ENCODE results near the gene BUD23.
"Not testable (repeated sequence)": the region's sequence is repeated elsewhere in the genome, so short reads cannot be mapped to it uniquely, and the experiment has no call there.

BUD23 gene

DNA sequence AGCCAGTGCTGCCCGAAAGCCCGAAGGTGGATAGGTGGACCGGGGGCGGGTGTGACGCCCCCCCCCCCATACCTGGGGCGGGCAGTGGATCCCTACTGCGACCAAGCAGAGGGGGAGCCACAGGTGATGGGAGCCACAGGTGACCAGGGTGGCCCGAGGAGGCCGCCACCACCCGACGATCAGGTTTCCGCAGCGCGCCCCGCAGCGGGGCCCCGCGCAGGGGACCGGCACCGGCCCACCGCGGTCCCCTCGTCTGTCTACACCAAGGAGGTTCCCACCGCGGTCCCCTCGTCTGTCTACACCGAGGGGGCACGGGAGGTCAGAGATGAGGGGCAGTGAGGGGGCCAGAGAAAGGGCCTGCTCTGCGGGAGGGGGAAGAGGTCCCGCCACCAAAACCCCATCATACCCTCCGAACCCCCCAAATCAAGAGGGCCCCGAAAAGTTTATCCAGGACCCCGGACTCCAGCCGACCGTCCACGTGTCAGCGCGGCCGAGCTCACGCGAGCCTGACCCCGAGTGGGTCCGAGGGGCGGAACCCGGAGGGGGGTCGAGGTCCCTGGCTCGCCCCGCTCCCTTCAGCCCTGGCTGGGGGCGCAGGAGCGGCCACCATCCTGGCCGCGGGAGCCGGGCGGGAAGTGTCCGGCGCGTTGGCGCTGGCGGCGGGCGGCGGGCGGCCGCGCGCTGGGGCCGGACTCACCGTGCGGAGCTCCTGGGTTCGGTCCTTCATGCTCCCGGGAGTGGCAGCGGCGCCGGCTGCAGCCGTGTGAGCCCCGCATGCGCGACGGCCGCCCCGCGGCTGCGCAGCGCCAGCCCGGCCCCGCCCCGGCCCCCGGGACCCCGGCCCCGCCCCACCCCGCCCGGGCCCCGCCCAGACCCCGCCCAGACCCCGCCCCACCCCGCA, 35.8 kb downstream of the BUD23 start, which contains the start of gene STX1A:
STX1A (minus strand) TSS at position 765 of the 901 bp plus-strand sequence; CDS start at position 727, 38 bp downstream.
- peak; percentile 68 for DNase-seq (ENCODE audit: low read depth in 2 of 2)

DNA sequence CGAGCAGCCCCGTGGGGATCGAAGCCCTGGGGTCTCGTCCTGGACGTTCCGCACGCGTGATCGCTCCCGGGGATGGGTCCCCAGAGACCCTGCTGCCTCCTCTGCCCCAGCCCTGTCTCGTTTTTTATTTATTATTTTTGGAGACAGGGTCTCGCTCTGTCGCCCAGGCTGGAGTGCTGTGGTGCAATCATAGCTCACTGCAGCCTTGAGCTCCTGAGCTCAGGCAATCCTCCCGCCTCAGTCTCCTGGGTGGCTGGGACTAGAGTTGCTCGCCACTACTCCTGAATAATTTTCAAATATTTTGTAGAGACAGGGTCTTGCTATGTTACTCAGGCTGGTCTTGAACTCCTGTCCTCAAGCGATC, 36.4 kb downstream of the BUD23 start:
- DNase-seq (ENCODE audit: low read depth in 2 of 2) = no peak

DNA sequence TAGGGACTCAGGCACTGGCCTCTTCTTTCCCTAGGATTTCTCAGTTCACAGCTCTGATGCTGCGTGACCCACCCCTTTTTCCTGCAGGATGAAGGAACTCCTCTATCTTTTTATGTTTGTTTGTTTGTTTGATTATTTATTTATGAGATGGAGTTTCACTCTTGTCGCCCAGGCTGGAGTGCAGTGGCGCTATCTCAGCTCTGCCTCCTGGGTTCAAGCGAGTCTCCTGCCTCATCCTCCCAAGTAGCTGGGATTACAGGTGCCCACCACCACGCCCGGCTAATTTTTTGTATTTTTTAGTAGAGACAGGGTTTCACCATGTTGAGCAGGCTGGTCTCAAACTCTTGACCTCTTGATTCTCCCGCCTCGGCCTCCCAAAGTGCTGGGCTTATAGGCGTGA, 37.0 kb downstream of the BUD23 start:
- DNase-seq (ENCODE audit: low read depth in 2 of 2) = not testable (repeated sequence)

DNA sequence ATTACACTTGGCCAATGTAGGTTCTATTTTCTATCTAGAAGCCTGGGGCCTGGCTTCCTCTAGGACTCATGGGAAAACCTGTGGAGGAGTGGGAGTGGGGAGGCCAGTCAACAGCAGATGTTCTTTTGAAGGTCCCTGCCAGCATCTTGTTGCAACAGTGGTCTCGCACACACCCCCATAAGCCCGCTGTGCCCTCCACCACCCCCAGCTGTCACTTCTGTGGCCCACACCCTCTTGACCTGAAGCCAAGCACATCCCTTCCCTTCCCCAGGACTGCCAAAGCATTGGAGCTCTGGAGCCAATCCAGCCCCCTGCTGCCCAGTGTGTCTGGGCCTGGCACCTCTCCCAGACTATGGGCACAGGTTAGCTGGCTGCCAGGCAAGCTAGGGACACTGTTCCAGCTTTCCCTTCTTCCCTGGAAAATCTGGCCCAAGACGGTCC, 38.0 kb downstream of the BUD23 start:
- no peak for DNase-seq (ENCODE audit: low read depth in 2 of 2)

DNA sequence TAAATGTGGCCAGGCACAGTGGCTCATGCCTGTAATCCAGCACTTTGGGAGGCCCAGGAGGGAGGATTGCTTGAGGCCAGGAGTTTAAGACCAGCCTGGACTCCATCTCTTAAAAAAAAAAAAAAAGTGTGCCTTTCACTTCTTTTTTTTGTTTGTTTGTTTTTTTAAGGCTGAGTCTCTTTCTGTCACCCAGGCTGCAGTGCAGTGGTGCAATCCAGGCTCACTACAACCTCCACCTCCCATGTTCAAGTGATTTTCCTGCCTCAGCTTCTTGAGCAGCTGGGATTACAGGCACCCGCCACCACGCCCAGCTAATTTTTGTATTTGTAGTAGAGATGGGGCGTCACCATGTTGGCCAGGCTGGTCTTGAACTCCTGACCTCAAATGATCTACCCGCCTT, 38.8 kb downstream of the BUD23 start:
- DNase-seq (ENCODE audit: low read depth in 2 of 2) = not testable (repeated sequence)

DNA sequence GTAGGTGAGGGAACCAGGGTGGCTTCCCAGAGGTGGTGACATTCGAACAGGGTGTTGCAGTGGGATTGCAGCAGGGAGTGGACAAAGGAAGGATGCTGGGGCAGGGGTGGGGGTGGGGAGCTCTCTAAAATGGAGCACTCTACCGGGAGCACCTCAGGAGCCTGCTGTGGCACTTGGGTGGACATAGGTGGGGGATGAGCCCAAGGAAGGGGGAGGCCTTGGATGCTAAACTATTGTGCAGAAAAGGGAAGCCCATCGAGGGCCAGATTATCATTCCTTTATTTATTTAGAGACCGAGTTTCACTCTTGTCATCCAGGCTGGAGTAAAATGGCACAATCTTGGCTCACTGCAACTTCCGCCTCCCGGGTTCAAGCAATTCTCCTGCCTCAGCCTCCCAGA, 39.4 kb downstream of the BUD23 start:
- no peak for DNase-seq (ENCODE audit: low read depth in 2 of 2)

DNA sequence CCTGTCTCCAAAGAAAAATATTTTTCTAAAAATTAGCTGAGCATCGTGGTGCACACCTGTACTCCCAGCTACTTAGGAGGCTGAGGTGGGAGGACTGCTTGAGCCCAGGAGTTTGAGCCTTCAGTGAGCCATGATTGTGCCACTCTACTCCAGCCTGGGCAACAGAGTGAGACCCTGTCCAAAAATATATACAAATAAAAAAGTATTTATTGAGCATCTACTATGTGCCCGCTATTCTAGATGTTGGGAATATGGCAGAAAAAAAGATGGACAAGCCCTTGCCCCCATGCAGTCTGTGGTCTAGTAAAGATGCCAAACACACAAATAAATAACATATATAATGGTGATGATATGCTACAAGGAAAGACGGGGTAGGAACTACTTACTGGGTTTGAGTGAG, 40.4 kb downstream of the BUD23 start:
- DNase-seq (ENCODE audit: low read depth in 2 of 2) = no peak

DNA sequence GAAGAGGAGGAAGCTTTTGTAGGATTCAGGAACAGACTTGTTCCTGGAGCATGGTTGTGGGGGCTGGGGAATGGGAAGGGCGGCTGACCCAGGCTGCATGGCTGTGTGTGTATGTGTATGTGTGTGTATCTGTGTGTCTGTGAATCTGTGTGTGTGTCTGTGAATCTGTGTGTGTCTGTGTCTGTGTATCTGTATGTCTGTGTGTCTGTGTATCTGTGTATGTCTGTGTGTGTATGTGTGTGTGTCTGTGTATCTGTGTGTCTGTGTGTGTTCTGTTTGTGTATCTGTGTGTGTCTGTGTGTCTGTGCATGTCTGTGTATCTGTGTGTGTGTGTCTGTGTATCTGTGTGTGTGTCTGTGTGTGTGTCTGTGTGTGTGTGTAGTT, 42.7 kb downstream of the BUD23 start:
- DNase-seq (ENCODE audit: low read depth in 2 of 2) = no peak

DNA sequence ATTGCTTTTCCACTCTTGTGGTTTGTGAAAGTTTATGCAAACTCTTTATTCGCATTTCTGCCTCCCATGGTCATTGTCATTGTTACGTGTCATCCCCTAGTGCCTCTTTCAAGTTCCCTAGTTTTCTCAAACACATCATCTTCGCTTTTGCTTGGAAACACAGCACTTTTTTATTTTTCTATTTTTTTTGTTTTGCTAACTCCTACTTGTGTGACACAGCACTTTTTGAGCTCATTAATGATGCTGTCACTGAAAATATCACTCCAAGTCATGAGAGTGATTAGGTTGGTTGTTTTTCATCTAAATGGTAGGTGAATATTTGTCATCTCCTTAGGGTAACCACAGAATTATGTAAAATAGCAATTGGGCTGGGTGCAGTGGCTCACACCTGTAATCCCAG, 44.6 kb downstream of the BUD23 start:
- DNase-seq (ENCODE audit: low read depth in 2 of 2) = no peak

DNA sequence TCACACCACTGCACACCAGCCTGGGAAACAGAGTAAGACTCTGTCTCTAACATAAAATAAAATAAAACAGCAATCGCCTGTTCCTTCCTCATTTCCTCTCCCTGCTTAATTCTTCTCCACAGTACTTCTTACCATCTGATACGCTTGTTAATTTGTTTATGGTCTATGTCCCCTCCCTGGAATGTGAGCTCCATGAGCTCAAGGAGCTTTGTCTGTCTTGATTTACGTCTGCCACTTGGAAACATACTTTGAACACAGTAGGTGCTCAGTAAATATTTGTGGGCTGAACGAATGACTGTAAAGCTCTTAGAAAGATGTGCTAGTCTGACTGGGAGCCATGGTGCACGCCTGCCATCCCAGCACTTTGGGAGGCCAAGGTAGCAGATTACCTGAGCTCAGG, 45.2 kb downstream of the BUD23 start:
- no peak for DNase-seq (ENCODE audit: low read depth in 2 of 2)

DNA sequence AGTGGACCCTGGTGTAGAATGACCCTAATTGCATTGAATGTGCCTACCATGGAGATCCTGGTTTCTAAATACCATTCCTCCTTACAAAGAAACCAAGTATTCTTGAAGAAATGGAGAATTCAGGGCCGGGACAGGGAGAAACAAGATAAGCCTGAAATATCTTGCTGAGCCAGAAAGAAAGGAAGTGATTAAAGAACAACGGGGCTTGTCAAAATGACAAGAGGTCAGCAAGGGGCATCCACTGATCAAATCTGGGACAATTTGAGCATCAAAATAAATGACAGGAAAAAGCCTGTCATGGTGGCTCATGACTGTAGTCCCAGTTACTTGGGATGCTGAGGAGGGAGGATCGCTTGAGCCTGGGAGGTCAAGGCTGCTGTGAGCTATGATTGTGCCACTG, 47.1 kb downstream of the BUD23 start:
- DNase-seq (ENCODE audit: low read depth in 2 of 2) = no peak

DNA sequence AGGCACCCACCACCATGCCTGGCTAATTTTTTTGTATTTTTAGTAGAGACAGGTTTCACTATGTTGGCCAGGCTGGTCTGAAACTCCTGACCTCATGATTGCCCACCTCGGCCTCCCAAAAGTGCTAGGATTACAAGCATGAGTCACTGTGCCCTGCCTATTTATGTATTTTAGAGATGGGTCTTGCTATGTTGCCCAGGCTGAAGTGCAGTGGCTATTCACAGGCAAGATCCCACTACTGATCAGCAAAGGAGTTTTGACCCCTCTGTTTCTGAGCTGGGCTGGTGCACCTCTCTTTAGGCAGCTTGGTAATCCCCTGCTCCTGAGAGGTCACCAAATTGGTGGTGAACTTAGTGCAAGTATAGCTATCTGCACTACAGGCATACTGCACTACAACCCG, 49.0 kb downstream of the BUD23 start:
- no peak for DNase-seq (ENCODE audit: low read depth in 2 of 2)

DNA sequence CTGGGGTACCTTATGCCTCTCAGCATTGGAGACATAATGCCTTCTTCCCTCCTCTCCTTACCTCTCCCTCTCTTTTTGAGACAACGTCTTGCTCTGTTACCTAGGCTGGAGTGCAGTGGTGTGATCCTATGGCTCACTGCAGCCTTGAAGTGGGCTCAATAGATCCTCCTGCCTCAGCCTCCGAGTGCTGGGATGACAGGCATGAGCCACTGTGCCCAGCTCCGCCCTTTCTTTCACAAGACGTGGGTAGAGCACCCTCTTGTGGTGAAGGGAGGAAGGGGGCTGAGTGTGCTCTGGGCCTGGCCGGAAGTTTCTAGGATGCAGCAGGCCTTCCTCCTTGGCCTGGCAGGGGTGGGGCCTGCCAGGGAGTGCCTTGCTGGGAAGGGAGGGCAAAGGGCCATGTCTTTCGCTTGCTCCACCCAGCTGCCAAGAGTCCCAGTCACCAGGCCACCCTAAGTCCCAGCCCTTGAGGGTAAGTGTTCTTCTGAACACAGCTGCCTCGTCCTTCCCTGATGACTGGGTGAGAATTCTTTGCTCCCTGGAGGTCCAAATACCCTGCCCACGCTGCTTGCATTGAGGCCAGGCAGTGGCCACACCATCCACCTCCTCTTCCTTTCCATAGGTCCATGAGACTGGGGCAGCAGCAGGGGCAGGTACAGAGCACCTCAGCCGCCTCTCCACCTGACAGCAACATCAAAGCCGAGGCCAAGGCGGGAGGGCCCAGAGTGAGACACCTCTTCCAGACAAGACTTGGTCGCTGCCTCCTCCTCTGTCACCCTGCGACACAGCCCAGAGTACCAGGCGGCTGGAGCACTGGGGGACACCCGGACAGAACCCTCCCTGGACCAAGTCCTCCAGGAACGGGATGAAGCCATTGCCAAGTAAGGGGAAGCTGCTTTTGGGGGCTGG, 51.5 kb downstream of the BUD23 start:
- peak; percentile 66 to 70 for DNase-seq (ENCODE audit: low read depth in 2 of 2)

DNA sequence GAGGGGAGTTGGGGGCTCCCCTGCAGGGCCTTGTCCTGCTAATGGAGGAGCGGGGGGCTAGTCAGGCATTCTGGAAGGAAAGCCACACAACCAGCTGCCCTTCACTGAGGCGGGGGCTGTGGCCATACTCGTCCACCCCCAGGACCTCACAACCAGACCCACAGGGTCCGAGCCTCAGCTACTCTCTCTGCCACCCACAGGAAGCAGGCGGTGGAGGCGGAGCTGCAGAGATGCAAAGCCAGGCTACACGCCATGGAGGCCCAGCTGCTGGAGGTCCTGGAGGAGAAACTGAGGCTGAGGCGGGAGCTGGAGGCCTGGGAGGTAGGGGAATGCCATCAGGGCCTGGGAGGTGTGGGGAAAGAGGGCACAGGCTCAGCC, 52.1 kb downstream of the BUD23 start:
- no peak for DNase-seq (ENCODE audit: low read depth in 2 of 2)

DNA sequence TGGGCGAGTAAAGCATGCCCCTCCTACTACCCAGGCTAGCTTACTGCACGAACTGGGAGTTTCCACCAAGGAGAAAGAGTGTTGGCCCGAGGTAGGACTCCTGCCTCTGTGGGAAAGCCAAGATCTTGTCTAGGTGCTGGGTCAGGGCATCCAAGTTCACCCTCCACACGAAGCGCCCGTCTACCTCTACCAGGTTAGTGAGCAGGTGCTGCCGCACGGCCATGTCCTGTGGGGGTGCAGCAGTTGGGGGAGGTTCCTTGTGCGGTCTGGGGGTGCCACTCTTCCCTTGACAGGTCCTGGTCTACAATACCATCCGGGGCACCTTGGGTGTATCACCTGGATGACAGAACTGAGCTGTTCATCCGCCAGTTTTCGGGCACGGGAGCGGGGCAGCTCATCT, 53.5 kb downstream of the BUD23 start:
- no peak for DNase-seq (ENCODE audit: low read depth in 2 of 2)

DNA sequence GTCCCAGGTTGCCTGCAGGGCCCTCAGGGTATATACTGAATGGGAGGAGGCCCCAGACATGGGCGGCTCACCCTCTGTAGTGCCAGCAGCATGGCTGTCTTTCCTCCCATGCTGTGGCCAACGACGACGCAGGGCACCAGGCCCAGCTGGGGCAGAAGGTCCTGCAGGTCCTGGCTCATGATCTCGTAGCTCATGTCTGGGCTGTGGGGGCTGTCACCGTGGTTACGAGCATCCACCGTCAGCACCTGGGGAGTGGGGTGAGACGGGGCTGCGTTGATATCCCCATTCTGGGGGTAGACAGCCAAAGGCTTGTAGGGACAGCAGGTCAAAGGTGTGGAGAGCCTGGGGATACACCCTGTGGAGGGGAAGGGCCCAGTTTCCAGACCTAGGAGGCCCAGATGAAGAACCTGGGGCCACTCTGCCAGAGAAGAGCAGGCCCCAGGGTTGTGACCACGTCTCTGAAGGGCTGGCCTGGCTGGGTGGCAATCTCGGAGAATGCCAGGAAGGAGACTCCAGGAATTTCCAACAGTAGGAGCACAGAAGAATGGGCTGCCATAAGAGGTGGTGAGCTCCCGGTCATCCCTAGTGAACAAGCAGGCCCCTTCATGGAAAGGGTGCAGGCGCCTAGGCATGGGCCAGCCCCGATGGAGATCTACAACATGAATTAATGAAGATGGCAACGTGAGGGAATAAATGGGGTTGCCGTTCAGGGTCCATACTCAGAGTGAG, 54.3 kb downstream of the BUD23 start:
- DNase-seq (ENCODE audit: low read depth in 2 of 2) = no peak

DNA sequence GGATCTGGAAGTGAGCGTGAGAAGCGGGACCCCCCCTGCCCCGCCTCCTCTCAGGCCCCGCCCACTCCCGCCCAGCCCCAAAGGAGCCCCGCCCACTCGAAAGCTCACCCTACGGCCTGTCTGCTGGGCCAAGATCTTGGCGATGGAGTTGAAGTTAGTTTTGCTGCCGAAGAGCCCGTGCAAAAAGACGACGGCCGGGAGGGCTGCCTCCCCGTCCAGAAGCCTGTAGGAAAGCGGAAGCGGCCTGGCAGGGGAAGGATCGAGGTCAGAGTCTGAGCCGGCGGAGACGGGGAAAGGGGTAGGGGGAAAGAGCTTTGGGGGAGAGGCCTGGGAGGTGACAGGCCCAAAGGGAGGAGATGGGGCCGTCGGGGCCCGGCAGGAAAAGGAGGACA, 54.8 kb downstream of the BUD23 start:
- peak in 1 of 2 donors; percentile 41 for DNase-seq (ENCODE audit: low read depth in 2 of 2)

DNA sequence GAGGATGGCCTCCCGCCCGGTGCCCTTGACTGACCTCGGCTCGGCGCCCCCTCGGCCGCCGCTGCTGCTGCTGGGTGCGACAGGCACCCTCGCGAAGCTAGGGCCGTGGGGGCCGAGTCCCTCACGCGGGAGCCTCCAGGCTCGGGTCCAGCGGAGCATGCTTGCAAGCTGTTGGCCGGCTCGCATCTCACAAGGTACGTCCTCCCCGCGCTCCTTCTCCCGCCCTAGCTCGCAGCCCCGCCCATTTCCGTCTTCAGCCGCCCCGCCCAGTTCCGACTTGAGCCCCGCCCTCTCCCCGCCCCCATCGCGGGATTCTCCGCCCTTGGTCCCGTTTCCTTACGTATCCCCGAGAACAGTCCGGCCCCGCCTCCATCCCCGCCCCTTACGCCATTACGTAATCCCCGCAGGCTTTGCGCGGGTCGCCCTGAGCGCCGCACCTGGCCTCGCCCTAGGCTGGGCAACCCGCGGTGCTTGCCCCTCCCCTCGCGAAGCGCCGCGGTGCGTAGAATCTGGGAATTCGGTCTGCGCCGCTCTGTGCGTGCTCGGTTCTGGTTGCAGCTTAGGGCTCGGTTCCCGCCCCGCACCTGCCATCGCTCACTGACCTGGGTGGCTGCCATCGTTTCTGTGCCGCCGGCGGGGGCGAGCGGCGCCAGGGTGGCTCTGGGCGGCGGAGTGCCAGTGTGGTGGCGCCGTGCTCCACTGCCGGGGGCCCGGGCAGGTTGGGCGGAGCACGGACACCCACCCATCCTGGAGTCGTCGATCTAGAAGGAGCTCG, 55.4 kb downstream of the BUD23 start, which contains the start of gene ABHD11:
ABHD11 (minus strand) TSS at position 191 of the 775 bp plus-strand sequence; CDS start at position 159, 32 bp downstream.
- DNase-seq (ENCODE audit: low read depth in 2 of 2) = peak; percentile 91 to 95

DNA sequence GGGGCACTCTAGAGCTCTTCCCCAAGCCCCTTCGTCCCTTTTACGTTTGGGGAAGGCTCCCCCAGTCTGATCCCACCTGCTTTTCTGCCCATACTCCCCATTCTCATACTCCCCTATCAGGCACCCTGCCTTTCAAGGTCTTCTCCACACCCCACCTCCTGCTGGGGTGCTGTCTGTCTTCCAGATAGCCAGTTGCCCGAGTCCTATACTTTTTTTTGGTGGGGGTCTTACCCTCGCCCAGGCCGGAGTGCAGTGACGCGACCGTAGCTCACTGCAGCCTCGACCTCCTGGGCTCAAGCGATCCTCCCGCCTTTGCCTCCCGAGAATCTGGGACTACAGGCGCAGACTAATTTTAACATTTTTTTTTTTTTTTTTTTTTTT, 56.0 kb downstream of the BUD23 start:
- no peak for DNase-seq (ENCODE audit: low read depth in 2 of 2)

DNA sequence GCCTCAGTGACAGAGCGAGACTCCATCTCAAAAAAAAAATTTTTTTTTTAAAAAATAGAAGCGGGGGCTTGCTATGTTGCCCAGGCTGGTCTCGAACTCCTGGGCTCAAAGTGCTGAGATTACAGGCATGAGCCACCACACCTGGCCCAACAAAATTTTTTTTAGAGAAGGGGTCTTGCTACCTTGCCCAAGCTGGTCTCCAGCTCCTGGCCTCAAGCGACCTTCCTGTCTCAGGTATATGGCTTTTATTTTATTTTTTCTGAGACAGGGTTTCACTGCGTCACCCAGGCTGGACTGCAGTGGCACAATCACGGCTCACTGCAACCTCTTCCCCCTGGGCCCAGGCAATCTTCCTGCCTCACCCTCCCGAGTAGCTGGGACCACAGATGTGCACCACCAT, 56.8 kb downstream of the BUD23 start:
- no peak for DNase-seq (ENCODE audit: low read depth in 2 of 2)

DNA sequence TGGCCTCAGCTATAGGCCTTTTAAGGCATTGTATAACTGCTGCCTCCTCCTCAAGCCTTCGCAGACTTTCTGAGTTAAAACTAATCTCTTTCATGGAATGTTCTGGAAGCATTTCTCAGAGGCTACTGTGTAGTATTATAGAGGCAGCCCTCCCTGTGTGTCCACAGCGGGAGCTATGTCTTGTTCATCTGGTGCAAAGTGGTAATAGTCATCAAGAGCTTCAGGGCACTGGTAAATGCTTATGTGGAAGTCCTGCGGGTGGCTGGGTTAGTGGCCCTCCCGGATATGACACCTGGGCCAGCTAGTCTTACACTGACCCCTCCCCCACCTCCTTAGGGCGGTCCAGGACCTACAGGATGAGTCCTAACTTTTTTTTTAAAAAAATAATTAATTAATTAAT, 57.4 kb downstream of the BUD23 start:
- DNase-seq (ENCODE audit: low read depth in 2 of 2) = no peak

All from stimulated activated CD8-positive, alpha-beta memory T cell treated with anti-CD3 and anti-CD28 coated beads, Interleukin-15, amount 100 ng/mL, for 48 hours (primary cell).